GM13976 (cell line): ENCODE data around the gene LGMN.

ENCODE experiments used
- DNase-seq: peaks from one replicate; pipeline ENCODE4 v3.0.0; 2012; ENCODE audit warnings: low spot score
- CTCF ChIP-seq: IDR thresholded peaks from 2 replicates; pipeline ENCODE4 v1.5.1; 2012; ENCODE audit warnings: borderline replicate concordance, mild to moderate bottlenecking; ENCODE audit not compliant: insufficient read depth; ENCODE audit errors: extremely low read depth, missing control alignments, control extremely low read depth
- in situ Hi-C: fragments of 300-500 bp; cut with MboI; formaldehyde crosslinking; loops from one replicate; pipeline ENCODE4 v1.12.0; 2022; ENCODE audit warnings: low sequenced_read_pairs, mixed read lengths, inconsistent platforms; ENCODE audit not compliant: unreplicated experiment

Gene LGMN

GRCh38 chr14:92660571-92660970, 87.9 kb downstream of the LGMN start:
- in situ Hi-C loops = no loop called here
- TF ChIP-seq CTCF = no peak
- DNase-seq = no peak

GRCh38 chr14:92659765-92660561, 88.5 kb downstream of the LGMN start:
- in situ Hi-C loops = no loop called here
- DNase-seq = no peak
- TF ChIP-seq CTCF = no peak

- in situ Hi-C loops = no loop called here
- DNase-seq = no peak
- no peak for TF ChIP-seq CTCF
These were observed 89.7 kb downstream of the LGMN start for GRCh38 chr14:92658684-92659083.

GRCh38 chr14:92658160-92658559, 90.3 kb downstream of the LGMN start:
- in situ Hi-C loops = no loop called here
- DNase-seq = no peak
- TF ChIP-seq CTCF = no peak

GRCh38 chr14:92657457-92658142, 90.8 kb downstream of the LGMN start:
- no peak for TF ChIP-seq CTCF
- in situ Hi-C loops = no loop called here
- no peak for DNase-seq

- in situ Hi-C loops = no loop called here
- no peak for TF ChIP-seq CTCF
- DNase-seq = no peak
These were observed 91.9 kb downstream of the LGMN start for GRCh38 chr14:92656306-92657081.
